ENCODE results near the gene SPRTN.

The SPRTN gene

DNA sequence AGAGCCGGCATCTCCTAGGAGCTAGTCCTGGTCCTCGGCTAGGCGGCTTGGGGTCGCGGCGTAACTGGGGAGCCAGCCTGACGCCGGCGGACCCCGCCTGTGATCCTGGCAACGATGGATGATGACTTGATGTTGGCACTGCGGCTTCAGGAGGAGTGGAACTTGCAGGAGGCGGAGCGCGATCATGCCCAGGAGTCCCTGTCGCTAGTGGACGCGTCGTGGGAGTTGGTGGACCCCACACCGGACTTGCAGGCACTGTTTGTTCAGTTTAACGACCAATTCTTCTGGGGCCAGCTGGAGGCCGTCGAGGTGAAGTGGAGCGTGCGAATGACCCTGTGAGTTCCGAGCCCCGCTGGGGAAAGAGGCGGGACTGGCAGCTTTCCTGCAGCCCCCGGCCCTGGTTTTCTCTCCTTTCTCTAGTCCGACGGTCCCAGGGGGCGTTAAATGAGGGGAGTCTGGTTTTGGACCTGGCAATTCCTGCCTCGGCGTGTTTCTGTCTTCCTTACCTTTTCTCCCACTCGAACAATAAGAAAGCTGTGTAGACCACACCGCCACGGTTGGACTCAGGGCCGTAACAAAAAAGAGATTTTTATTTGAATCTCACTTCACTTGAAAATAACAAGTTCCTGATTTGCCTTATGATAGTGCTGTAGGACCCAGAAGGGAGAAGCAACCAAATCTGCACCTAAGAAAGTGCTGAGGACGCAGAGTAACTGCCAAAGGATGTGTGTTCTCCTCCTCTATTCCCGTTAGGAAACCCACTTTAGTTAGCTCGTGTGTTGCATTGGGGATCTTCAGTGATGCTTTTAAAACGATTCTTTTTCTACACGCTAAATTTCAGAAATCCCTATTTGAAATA, at the start of gene SPRTN:
SPRTN (plus strand) TSS at position 24 of the 859 bp plus-strand sequence; CDS start at position 115, 91 bp downstream.
- no peak for DNase-seq (ENCODE audit: low spot score)

GRCh38 chr1:231295938-231296337, 42.2 kb upstream of the SPRTN start:
- DNase-seq (ENCODE audit: low spot score): no peak

GRCh38 chr1:231301990-231302389, 36.1 kb upstream of the SPRTN start:
- DNase-seq (ENCODE audit: low spot score): no peak

- DNase-seq (ENCODE audit: low spot score): no peak
Observed at GRCh38 chr1:231310391-231310934, 27.6 kb upstream of the SPRTN start.

DNA sequence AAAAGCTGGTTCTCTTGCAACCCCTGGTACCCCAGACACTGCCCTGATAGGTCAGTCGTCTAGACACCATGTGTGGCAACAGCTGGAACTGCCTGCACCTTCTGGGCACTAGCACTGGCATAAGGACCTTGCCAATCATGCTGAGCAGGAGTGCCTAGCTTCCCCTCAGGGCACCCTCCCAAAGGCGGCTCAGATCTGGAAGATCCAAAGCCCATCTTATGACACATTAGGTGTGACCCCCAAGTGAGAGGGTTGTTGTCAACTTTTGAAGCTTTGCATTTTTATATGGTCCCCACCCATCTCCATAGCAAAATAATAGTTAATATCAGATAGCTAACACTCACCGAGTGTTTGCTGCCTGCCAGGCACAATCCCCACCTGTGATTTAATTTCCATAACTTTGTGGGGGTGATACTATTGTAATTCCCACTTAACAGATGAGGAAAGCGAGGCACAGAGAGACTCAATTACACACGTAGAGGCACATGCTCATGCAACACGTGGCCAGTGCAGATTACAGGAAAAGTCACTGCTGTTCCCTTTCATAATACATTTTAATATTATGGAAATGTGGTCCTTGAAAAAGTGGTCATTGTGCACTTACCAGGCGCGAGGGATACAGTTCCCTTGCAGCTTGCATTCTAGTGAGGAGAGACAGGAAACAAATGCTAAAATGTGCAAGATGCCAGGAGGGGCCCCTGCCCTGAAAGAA, 26.2 kb upstream of the SPRTN start:
- DNase-seq (ENCODE audit: low spot score): no peak

GRCh38 chr1:231312432-231312788, 25.7 kb upstream of the SPRTN start:
- no peak for DNase-seq (ENCODE audit: low spot score)

GRCh38 chr1:231313661-231314060, 24.4 kb upstream of the SPRTN start:
- DNase-seq (ENCODE audit: low spot score): no peak

DNA sequence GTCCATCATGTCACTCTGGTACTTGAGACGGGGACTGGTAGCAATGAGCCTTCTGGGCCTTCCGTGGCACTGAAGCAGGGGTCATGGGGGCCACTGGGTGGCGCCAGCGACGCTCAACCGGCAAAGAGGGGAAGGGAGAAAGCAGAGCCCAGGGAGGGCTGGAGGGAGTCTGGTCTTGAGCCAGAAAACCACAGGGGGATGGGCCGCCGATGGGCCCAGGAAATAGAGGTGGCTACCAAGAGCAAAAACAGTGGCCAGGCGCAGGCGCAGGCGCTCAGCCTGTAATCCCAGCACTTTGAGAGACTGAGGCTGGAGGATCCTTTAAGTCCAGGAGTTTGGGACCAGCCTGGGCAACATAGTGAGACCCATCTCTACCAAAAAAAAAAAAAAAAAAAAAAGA, 22.2 kb upstream of the SPRTN start:
- DNase-seq (ENCODE audit: low spot score): no peak

GRCh38 chr1:231317306-231318014, 20.6 kb upstream of the SPRTN start:
- no peak for DNase-seq (ENCODE audit: low spot score)

GRCh38 chr1:231318015-231318355, 20.1 kb upstream of the SPRTN start:
- no peak for DNase-seq (ENCODE audit: low spot score)

DNA sequence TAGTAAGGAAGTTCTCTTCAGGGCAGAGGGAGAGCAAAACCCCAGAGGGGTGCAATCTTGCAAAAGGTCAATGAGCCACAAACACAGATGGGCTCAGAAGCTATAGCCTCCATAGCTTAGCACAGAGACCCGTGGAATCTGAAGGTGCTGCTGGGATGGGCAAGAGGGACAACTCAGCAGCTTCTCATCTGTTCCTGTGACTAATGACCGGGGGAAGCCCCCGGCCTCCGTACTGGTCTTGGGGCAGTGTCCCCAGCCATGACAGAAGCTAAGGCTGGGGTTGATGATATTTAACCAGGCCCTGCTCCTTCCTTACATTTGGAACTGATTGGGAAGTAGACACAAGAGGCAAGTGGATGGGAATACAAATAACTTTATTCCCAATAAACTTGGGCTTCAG, 19.5 kb upstream of the SPRTN start:
- DNase-seq (ENCODE audit: low spot score): no peak

- no peak for DNase-seq (ENCODE audit: low spot score)
Observed at GRCh38 chr1:231319080-231319479, 19.0 kb upstream of the SPRTN start.

DNA sequence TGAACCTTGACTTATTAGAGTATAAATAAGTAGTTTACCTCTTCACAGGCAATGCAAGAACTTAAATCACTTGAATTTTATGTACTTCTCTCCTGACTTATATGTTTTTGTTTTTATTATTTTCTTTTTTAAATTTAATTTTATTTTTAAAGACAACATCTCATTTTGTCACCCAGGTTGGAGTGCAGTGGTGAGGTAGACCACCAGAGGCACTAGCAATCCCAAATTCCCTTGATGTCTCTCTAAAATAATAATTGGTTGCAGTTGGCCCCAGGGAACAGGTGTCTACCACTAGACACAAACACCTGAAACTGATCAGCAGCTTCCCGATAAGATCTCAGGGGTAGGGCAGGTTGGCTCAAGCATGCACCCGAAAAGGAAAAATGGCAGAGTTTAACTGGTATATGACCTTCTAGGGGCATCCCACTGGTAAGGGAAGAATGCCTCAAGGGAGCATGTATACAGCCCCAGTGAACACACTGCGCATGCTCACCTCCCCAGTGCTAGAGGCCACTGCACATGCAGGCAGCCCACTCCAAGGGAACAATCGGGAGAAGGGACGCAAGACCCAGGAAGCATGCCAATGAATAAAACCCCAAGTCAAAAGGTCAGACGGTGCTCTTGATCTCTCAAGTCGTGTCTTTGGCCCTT, 15.1 kb upstream of the SPRTN start:
- DNase-seq (ENCODE audit: low spot score): no peak

- DNase-seq (ENCODE audit: low spot score): no peak
Observed at GRCh38 chr1:231324660-231325059, 13.4 kb upstream of the SPRTN start.

GRCh38 chr1:231326248-231326647, 11.8 kb upstream of the SPRTN start:
- no peak for DNase-seq (ENCODE audit: low spot score)

- no peak for DNase-seq (ENCODE audit: low spot score)
Observed at GRCh38 chr1:231327617-231328016, 10.5 kb upstream of the SPRTN start.

- DNase-seq (ENCODE audit: low spot score): no peak
Observed at GRCh38 chr1:231329483-231329882, 8.6 kb upstream of the SPRTN start.

- DNase-seq (ENCODE audit: low spot score): no peak
Observed at GRCh38 chr1:231332761-231333160, 5.3 kb upstream of the SPRTN start.

- DNase-seq (ENCODE audit: low spot score): no peak
Observed at GRCh38 chr1:231334079-231334666, 3.9 kb upstream of the SPRTN start.

GRCh38 chr1:231334952-231335351, 3.1 kb upstream of the SPRTN start:
- no peak for DNase-seq (ENCODE audit: low spot score)

DNA sequence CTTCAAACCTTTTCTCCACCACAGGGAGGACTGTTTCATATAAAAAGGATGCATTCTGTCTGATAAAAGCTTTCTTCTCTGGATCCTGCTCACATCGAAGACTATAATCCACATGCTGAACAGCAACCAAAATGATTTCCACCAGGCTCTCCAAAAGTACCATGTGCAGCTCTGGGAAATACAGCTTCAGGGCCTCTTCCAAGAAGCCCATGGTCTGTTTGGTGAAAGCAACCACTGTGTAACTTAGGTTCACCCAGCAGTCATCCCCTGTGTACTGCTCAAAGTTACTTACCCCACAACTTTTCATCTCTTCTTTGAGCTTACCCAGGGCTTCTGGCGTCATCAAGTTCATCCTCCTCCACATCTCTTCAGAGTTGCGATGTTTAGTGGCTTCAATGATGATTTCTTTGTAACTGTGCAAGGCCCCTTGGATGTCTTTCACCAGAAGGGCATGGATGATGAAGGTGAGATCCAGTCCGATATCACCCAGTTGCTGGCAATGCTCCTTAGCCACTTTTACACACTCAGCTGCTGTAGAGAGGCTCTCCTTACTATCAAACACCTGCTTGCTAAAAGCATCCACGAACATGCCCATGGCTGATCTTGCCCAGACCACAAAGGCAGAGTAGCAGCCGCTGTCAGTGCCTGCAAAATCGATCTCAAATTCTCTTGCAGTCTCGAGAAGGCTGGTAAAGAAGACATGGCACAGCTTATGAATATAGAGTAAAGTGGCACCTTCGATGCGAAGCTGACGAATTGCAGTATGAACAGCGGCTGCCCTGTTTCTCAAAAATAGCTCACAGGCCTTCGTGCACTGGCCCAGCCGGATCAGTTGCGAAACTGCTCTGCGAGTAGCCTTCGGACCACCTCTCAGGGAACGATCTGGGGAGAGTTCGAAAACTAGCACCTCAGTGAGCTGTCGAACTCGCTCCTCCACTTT, 2.2 kb upstream of the SPRTN start:
- no peak for DNase-seq (ENCODE audit: low spot score)

All from putamen (tissue), 1 donor.